Neural progenitor cell (in vitro differentiated cells): ENCODE results near the gene RHOJ.

Experiments used
- EZH2 ChIP-seq: fragments of 200-600 bp; sonication (generic); IDR thresholded peaks from 2 replicates; pipeline ENCODE4 v1.6.1; 2017; ENCODE audit warnings: antibody characterized with exemption, mild to moderate bottlenecking, moderate library complexity
- EZH2phosphoT487 ChIP-seq: fragments of 200-600 bp; sonication (generic); IDR thresholded peaks from 2 replicates; pipeline ENCODE4 v1.6.1; 2017; ENCODE audit warnings: antibody characterized with exemption
- TF ChIP-seq, protein P1 (sequence below): fragments of 200-600 bp; sonication (generic); IDR thresholded peaks from 2 replicates; pipeline ENCODE4 v1.5.1; 2017; ENCODE audit warnings: antibody characterized with exemption, mild to moderate bottlenecking

DNA sequence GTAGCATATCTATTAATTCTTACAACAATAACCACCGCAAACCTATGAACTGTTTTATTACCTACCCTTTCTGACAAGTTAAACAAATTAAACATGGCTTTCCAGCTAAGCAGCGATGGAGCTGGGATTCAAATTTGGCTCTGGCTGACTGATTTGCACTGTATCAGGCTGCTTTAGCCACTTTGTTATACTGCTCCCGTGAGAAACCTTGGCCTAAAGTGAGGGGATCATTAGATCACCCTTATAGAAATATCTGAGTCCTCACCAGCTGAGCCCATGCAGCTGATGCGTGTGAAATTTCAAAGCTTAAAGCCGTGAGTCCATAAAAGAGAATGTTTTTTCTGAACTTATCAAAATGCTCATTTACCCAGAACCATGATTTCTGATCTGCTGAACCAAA is 122.6 kb downstream of the RHOJ start:
- TF ChIP-seq, protein P1, sequence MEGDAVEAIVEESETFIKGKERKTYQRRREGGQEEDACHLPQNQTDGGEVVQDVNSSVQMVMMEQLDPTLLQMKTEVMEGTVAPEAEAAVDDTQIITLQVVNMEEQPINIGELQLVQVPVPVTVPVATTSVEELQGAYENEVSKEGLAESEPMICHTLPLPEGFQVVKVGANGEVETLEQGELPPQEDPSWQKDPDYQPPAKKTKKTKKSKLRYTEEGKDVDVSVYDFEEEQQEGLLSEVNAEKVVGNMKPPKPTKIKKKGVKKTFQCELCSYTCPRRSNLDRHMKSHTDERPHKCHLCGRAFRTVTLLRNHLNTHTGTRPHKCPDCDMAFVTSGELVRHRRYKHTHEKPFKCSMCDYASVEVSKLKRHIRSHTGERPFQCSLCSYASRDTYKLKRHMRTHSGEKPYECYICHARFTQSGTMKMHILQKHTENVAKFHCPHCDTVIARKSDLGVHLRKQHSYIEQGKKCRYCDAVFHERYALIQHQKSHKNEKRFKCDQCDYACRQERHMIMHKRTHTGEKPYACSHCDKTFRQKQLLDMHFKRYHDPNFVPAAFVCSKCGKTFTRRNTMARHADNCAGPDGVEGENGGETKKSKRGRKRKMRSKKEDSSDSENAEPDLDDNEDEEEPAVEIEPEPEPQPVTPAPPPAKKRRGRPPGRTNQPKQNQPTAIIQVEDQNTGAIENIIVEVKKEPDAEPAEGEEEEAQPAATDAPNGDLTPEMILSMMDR: no peak
- TF ChIP-seq EZH2: no peak
- no peak for TF ChIP-seq EZH2phosphoT487
